Measurements from ENCODE around the gene SLF2. TPM values are rescaled to one million over a fixed set of nuclear protein-coding genes. Genes with fewer than 3 reads are reported as not detected.

The SLF2 gene
- total RNA-seq, 1 experiment from 2014 or later, result 43.0 TPM

- TF ChIP-seq ELF1 (IDR thresholded peaks at IDR 0.05; ENCODE audit: borderline replicate concordance, low read depth) (no peak), SIN3A (IDR thresholded peaks at IDR 0.05; ENCODE audit: low read depth) (no peak), JUND (IDR thresholded peaks at IDR 0.05) (no peak), RAD21 (IDR thresholded peaks at IDR 0.05; ENCODE audit: low read depth) (no peak), TCF7L2 (IDR thresholded peaks at IDR 0.05; ENCODE audit: borderline replicate concordance, extremely low read depth, insufficient read depth, insufficient read length) (no peak), ZNF274 (IDR thresholded peaks at IDR 0.05; ENCODE audit: low read depth, low read length) (no peak), POLR2AphosphoS5 (IDR thresholded peaks at IDR 0.05; ENCODE audit: low read depth, low read length) (no peak), SRF (IDR thresholded peaks at IDR 0.05; ENCODE audit: low read depth) (no peak), EGR1 (IDR thresholded peaks at IDR 0.05; ENCODE audit: low read depth) (no peak), CEBPB (IDR thresholded peaks at IDR 0.05; ENCODE audit: low read depth) (no peak), YY1 (IDR thresholded peaks at IDR 0.05; ENCODE audit: extremely low read depth, insufficient replicate concordance, low read depth, low read length) (no peak)
- TF ChIP-seq, protein P1, sequence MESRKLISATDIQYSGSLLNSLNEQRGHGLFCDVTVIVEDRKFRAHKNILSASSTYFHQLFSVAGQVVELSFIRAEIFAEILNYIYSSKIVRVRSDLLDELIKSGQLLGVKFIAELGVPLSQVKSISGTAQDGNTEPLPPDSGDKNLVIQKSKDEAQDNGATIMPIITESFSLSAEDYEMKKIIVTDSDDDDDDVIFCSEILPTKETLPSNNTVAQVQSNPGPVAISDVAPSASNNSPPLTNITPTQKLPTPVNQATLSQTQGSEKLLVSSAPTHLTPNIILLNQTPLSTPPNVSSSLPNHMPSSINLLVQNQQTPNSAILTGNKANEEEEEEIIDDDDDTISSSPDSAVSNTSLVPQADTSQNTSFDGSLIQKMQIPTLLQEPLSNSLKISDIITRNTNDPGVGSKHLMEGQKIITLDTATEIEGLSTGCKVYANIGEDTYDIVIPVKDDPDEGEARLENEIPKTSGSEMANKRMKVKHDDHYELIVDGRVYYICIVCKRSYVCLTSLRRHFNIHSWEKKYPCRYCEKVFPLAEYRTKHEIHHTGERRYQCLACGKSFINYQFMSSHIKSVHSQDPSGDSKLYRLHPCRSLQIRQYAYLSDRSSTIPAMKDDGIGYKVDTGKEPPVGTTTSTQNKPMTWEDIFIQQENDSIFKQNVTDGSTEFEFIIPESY (IDR thresholded peaks at IDR 0.05; ENCODE audit: extremely low read depth, insufficient replicate concordance, low read length), result no peak
- TF ChIP-seq, protein P2, sequence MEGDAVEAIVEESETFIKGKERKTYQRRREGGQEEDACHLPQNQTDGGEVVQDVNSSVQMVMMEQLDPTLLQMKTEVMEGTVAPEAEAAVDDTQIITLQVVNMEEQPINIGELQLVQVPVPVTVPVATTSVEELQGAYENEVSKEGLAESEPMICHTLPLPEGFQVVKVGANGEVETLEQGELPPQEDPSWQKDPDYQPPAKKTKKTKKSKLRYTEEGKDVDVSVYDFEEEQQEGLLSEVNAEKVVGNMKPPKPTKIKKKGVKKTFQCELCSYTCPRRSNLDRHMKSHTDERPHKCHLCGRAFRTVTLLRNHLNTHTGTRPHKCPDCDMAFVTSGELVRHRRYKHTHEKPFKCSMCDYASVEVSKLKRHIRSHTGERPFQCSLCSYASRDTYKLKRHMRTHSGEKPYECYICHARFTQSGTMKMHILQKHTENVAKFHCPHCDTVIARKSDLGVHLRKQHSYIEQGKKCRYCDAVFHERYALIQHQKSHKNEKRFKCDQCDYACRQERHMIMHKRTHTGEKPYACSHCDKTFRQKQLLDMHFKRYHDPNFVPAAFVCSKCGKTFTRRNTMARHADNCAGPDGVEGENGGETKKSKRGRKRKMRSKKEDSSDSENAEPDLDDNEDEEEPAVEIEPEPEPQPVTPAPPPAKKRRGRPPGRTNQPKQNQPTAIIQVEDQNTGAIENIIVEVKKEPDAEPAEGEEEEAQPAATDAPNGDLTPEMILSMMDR (IDR thresholded peaks at IDR 0.05 in 2 of 3, conservative IDR thresholded peaks at IDR 0.05 in 1 of 3; ENCODE audit: borderline replicate concordance in 1 of 3, insufficient read depth in 1 of 3, low read depth in 2 of 3, low read length in 2 of 3), result no peak
- TF ChIP-seq, protein P3, sequence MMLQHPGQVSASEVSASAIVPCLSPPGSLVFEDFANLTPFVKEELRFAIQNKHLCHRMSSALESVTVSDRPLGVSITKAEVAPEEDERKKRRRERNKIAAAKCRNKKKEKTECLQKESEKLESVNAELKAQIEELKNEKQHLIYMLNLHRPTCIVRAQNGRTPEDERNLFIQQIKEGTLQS (IDR thresholded peaks at IDR 0.05), result no peak
- no peak overlapping the region for H3K27ac ChIP-seq (ENCODE audit: low read depth, low read length)
- H3K27me3 ChIP-seq (ENCODE audit: insufficient read depth, low read length), result no peaks in the 10 kb centered on the region
- H2AFZ ChIP-seq (ENCODE audit: low read depth, low read length, poor library complexity, severe bottlenecking), result no peak overlapping the region
- H3K79me2 ChIP-seq (ENCODE audit: insufficient read depth, low read length), result no peaks in the 10 kb centered on the region
- ChIA-PET CTCF (interaction anchor here (0.9 to 2.4 kb wide), 3 partner anchors 11 to 305 kb away, joined by 3 to 7 read pairs (median 3); no protein-coding TSS in a partner anchor), RAD21 (ENCODE audit: low non-redundant PET in 1 of 2, low total read pairs in 2 of 2, uncharacterized antibody in 2 of 2, unreplicated experiment in 2 of 2) (no interaction called here), POLR2A (no interaction called here)
- ATAC-seq, result no peak
- H3K4me2 ChIP-seq (ENCODE audit: low read length), result no peak overlapping the region
- BruUV-seq (replicated peaks), result no TSS peak
- DNase-seq (ENCODE audit: low read depth, low spot score), result no peak
- peaks cover 0 to 2% of the 10 kb centered on the region in 2 experiments; a peak in 1 of 4 replicates for H3K4me1 ChIP-seq (ENCODE audit: control insufficient read depth in 1 of 2, insufficient read depth in 2 of 2, low read length in 2 of 2)
- intact Hi-C loops (cut with micrococcal nuclease), result no loop called here
- H3K9me3 ChIP-seq (ENCODE audit: control insufficient read depth in 1 of 2, insufficient read depth in 1 of 2, low read depth in 1 of 2, low read length in 2 of 2), result no peaks in the 10 kb centered on the region
- no peak overlapping the region for H3K4me3 ChIP-seq (replicated peaks in 1 of 2; ENCODE audit: low read depth in 1 of 2, low read length in 2 of 2)
- no peaks in the 10 kb centered on the region for H3K9me2 ChIP-seq (ENCODE audit: insufficient read depth)
- H3K36me3 ChIP-seq (ENCODE audit: control insufficient read depth in 1 of 2, insufficient read depth in 2 of 2, low read length in 2 of 2), result no peaks in the 10 kb centered on the region
- no peaks in the 10 kb centered on the region for H4K20me1 ChIP-seq (ENCODE audit: insufficient read depth)
- H3K9ac ChIP-seq (ENCODE audit: low read length), result no peak overlapping the region
These were observed 45.4 kb upstream of the SLF2 start for GRCh38 chr10:100867261-100867963.

Measured in HCT116 (cell line).